Stimulated activated CD8-positive, alpha-beta memory T cell treated with anti-CD3 and anti-CD28 coated beads, Interleukin-12 subunit alpha, Interleukin-12 subunit beta, amount 100 ng/mL, for 24 hours (primary cell): ENCODE measurements around the gene CDH4.

Source experiments
- DNase-seq: peaks from one replicate; pipeline ENCODE4 v3.0.0-alpha.2; 2020; ENCODE audit errors: extremely low read depth

The CDH4 gene

DNA sequence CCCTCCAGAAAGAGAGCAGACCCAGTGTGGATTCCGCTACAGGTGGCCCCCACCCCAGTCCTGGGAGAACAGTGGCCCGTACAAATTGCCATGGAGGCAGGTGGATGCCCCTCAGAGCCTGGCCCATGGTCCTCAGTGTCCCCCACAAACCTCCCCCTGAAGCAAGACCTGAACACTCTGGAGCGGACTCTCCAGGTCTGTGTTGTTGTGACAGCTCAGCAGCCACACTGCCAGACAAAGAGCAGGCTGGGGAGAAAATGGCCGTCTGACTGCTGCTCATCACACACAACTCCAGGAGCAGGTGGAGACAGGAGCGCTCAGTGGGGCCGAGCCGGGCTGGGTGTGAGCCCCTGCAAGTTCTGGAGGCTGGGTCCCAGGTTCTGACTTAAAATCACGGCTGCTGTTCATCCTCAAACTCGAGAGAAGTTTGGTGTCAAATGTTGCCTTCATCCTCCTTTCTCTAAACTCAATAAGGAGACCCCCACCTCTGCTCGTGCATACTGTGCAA is 241.8 kb downstream of the CDH4 start:
- DNase-seq = no peak

DNA sequence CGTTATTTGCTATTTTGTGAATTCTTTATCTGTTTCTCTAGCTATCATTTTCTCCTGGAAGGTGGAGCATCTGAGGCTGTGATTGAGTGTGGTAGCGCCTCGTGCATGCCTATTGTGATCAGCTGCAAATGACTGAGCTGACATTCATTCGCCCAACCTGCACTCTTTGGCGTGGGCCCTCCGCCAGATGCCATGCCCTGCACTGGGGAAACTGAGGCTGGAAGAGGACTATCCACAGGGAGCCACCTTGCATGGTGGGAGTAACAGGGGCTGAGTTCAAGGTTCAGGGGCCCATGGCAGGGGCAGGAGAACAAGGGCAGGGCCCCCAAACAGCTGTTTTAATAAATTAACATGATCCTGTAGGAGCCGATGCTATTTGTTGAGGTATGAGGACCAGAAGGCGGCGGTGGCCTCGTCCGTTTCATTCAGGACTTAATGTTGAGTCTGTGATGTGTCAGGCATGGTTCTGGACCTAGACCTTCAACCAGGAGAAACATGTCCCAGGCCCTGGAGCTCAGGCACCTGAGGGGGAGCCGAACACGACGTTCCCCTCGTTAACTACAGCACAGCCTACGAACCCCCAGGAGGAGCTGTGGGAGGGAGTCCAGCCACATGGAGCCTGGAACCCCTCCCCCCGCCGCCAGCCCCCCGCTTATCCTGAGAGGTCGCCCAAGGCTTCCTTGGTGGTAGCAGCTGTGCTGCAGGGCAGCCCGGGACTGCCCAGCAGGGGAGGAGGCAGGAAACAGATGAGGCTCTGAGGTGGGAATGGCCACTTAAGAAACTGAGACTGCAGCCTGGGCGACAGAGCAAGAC is 242.9 kb downstream of the CDH4 start:
- no peak for DNase-seq

GRCh38 chr20:61497029-61497627 is 245.1 kb downstream of the CDH4 start:
- DNase-seq = no peak

GRCh38 chr20:61499859-61500554 is 247.9 kb downstream of the CDH4 start:
- DNase-seq = no peak

DNA sequence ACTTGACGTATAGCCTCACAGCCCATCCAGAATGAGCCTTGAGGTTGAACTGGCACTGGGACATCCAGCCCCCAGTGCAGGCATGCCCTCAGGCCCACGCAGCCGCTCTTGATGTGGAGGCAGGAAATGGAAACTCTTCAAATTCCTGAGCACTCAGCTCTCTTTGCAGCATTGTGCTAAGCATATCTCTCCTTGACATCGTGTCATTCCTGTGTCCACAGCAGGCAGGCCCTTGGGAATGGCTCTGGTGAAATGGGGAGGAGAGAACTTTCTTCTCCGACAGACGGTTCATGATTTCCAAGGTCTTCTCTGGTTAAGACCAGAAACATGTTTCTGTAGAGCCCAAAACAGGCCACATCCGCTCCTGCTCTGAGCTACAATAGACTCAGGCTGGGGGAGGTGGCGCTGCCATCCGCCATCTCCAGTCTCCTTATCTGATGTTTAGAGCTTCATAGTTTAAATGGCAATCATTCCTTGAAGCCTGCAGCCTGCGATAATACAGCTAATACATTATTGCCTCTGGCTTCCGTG is 248.8 kb downstream of the CDH4 start:
- no peak for DNase-seq

DNA sequence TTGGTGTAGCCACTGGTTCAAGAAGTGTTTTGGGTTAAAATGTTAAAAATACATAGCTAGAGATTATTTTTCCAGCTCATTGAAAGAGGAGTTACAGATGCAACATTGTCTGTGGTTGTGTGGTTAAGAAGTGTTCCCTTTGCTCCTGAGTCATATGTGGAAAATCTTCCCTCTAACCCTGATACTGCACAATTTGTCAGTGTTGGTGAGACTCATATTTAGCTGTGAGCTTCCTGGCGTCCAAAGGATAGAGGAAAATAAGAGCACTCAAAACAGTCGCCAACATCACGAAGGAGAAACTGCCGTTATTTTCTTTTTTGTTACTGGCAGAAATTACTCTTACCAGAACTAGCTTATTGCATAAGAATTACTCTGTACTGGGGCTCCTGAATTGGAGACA is 250.4 kb downstream of the CDH4 start:
- DNase-seq = no peak

DNA sequence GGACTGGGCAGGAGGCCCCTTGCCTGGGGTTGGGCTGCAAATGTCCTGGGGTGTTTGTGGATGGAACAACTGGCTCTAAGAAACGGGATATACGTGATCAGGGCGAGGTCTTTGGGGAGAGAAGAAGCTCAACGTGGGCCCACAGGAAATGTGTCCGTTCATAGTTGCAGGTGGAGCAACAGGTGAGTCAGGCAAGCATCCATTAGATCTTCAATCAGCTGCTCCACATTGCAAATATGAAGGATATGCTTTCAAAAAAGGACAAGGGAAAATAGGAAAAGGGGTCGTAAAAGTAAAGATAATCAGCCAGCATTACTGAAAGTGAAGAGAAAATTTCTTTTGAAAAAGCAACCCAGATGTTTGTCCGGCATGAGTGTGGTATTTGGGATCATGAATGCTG is 251.0 kb downstream of the CDH4 start:
- no peak for DNase-seq

- no peak for DNase-seq
Measured at GRCh38 chr20:61505508-61505907, 253.4 kb downstream of the CDH4 start.

GRCh38 chr20:61507778-61508177 is 255.7 kb downstream of the CDH4 start:
- no peak for DNase-seq

DNA sequence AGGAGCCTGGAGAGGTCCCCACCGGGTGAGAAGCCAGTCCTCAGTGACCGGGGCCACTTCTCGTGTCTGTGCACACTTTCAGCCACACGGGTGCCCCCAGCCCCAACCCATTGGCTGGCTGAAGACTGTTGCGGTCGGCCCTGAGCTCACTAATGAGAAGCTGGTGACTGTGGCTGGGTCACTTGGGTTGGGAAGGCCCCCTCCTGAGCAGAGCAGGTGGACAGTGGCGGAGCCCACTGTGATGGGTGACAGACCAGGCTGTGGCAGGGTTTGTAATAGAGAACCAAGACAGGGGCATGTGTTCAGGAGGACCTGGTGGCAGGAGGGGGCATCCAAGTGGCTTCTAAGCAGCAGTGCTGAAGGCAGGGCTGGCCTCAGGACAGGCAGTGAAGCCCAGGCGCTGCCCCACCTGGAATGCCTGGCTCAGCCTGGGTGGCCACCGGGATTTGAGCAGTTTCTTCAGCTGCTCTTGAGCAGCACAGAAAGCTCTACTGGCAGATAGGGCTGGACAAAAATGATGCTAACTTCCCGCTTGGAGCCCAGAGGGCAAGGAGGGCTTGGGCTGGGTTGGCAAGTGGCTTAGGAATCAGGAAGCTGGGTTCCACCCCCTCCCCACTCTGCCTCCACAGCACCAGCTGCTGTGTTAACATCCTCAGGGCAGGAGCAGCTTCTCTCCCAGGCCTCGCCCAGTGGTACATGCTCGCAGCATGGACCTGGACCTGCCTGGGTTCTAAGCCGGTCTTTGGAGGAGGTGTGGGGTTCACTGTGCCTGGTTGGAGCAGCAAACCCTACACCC is 256.4 kb downstream of the CDH4 start:
- no peak for DNase-seq

GRCh38 chr20:61510778-61511330 is 258.8 kb downstream of the CDH4 start:
- no peak for DNase-seq

DNA sequence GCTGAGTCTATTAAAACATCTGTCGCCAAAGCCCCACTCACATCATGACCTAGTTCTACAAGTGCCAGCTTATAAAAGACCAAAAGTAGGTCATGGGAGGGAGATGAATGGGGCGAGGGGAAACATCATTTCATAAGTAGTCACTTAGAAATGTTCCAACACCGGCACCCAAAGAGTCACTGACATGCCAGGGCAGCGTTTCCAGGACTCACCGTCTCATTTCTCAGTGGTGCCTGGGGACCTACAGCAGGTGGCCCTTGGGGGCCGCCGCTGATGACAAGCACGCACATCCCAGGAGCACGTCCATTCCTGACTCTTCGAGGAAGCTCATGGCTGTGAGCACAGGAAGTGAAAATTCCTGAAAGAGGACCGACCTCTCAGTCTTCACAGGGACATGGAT is 260.4 kb downstream of the CDH4 start:
- DNase-seq = no peak

DNA sequence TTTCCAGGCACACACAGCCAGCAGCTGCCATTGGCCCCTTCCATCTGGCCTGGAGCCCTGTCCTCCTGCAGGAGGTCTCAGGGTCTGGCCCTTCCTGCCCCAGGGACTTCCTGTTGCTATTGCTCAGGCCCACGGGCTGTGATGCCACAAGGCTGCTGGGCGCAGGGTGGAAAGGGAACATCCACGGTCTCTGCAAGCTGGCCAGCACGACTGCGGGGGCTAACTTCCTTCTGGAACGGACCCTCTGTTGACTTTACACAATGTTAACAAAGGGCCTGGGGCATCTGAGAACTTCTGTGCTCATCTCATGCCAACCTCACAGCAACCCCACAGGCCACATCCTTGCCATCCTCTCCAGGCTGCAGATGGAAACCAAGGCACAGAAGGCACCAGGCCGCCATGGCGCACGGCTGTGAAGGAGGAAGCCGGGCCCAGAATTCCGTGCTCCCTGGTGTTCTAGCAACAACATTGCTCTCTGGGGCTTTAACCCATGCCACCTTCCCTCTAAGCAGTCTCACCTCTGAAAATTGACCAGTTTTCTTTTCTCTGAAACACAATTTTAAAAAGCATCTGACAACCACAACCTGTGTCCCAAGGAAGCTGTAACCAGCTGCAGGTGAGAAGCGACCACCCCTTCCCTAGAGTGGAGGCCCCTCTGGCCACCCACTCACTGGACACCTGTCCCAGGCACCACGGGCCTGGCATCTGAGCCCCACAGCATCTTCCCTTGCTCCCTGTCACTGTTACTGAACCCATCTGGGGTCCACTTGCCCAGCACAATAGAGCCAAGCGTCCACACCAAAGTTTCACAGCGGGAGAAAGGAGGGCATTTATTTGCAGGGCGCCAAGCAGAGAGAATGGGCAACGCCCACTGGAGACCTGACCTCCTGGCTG is 261.3 kb downstream of the CDH4 start:
- DNase-seq = no peak

DNA sequence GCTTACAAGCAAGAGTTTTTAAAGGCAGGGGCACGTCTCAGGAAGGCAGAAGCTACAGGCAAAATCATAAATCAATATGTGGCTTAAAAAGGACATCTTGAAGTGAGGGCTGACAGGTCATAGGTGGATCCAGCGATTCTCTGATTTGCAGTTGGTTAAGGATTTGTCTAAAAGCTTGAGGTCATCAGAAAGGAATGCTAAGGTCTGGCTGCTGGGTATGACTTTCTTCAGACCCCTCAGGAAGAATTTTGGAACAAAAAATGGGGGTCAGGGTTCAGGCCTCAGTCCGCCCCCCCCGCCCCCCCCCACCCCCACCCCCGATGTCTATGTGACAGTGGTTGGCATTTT is 261.9 kb downstream of the CDH4 start:
- no peak for DNase-seq

- DNase-seq = no peak
Measured at GRCh38 chr20:61514396-61514795, 262.3 kb downstream of the CDH4 start.

DNA sequence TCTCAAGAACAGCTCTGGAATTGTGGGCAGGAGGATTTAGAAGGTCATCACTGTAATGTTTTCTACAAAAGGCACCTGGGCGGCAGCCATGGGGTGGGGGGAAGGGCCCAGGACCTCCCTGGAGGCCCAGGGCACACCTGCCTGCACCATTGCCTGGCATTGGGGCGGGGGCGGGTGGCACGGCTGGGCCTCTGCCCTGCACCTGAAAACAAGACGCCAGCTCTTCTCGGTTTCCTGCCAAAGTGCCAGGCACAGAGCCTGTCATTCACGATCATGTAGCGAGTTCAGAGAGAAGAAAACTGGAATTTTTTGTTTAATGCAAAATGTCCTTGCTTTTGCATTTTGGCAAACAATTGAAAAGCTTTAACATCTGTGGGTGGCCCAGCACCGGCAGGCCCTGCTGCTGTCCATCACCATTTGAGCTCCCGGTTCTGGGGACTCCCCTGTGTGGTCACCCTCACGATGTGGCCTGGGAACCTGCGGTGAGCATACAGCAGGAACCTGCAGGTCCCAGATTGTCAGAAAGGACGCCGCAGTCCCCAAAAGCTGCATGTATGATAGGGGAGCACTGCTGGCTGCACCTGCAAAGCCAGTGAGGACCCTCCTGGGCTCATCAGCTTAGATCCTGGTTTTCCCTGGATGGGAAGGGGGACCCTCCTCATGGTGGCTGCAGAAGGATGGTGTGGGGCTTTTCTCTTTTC is 262.9 kb downstream of the CDH4 start:
- no peak for DNase-seq

GRCh38 chr20:61515922-61516321 is 263.9 kb downstream of the CDH4 start:
- DNase-seq = no peak

DNA sequence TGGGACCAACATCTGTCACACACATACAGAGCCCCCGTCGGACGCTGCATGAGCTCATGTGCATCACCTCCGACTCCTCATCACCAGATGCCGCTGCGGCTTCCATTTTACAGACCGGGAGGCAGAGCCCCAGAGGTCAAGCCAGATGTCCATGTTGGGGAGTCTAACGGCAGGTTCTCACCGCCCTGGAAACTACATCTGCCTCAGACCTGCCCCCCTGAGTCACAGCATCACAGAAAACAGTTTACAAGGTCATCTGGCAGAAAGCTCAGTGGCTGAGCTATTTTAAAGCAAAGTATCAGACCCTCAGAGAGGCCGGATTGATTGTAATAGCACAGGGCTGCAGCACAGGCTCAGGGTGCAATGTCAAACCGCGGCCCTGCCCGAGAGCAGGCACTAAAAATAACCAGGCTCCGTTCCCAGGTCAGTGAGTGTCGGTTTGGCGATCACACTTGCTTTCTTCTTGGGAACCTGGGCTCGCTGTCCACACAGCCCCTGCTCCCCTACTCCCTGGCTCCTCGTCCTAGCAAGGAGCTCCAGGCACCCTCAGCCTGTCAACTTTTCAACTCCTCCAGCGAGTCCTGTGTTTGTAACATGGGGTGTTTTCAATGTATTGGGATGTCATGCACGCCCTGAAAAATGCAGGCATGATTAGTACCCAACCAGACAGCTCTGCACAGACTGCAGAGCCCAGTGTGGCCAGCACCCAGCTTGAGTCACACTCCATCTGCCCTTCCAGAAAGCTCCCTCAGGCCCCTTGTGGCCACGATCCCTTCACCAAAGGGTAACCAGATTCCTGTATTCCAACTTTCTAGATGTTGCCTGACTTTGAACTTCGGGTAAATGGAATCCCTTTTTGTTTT is 264.5 kb downstream of the CDH4 start:
- DNase-seq = no peak

GRCh38 chr20:61517419-61517818 is 265.4 kb downstream of the CDH4 start:
- no peak for DNase-seq
